Right forelimb (tissue), 1 donor: ENCODE data around the gene TMEM176A.
A peak's percentile ranks its signal among the peaks of the same experiment; 100 is the strongest.
"Not testable (repeated sequence)": the region's sequence is repeated elsewhere in the genome, so short reads cannot be mapped to it uniquely, and the experiment has no call there.

ENCODE experiments used
- DNase-seq: peaks from one replicate; pipeline ENCODE4 v3.0.0-alpha.2; 2018

TMEM176A gene

GRCh38 chr7:150800581-150801241 is at the start of gene TMEM176A:
TMEM176A (plus strand) TSS chr7:150800769; CDS start chr7:150801551, 782 bp downstream.
- DNase-seq = no peak

GRCh38 chr7:150751702-150752101 is 48.9 kb upstream of the TMEM176A start:
- DNase-seq = no peak

GRCh38 chr7:150753239-150753638 is 47.3 kb upstream of the TMEM176A start:
- no peak for DNase-seq

- no peak for DNase-seq
Observed at GRCh38 chr7:150753826-150754603, 46.6 kb upstream of the TMEM176A start.

GRCh38 chr7:150754951-150755350 is 45.6 kb upstream of the TMEM176A start:
- DNase-seq = no peak

- no peak for DNase-seq
Observed at GRCh38 chr7:150755473-150756099, 45.0 kb upstream of the TMEM176A start.

GRCh38 chr7:150756166-150756565 is 44.4 kb upstream of the TMEM176A start:
- DNase-seq = no peak

- no peak for DNase-seq
Observed at GRCh38 chr7:150756858-150757257, 43.7 kb upstream of the TMEM176A start.

- no peak for DNase-seq
Observed at GRCh38 chr7:150759479-150759878, 41.1 kb upstream of the TMEM176A start.

GRCh38 chr7:150766334-150766709 is 34.2 kb upstream of the TMEM176A start:
- DNase-seq = no peak

GRCh38 chr7:150769768-150770167 is 30.8 kb upstream of the TMEM176A start:
- DNase-seq = no peak

GRCh38 chr7:150774131-150774530 is 26.4 kb upstream of the TMEM176A start:
- not testable (repeated sequence) for DNase-seq

GRCh38 chr7:150778014-150778737 is 22.4 kb upstream of the TMEM176A start:
- DNase-seq = no peak

GRCh38 chr7:150778738-150779301 is 21.7 kb upstream of the TMEM176A start:
- DNase-seq = peak; percentile 86

GRCh38 chr7:150780292-150780691 is 20.3 kb upstream of the TMEM176A start:
- DNase-seq = no peak

GRCh38 chr7:150781103-150781502 is 19.5 kb upstream of the TMEM176A start:
- no peak for DNase-seq

GRCh38 chr7:150781961-150782360 is 18.6 kb upstream of the TMEM176A start:
- DNase-seq = no peak

- DNase-seq = no peak
Observed at GRCh38 chr7:150784120-150784736, 16.3 kb upstream of the TMEM176A start.

GRCh38 chr7:150784954-150785353 is 15.6 kb upstream of the TMEM176A start:
- DNase-seq = no peak

GRCh38 chr7:150787321-150788281 is 13.0 kb upstream of the TMEM176A start:
- DNase-seq = no peak
